ENCODE measurements around the gene S100A3.

Gene S100A3

GRCh38 chr1:153506831-153507413, 42.1 kb downstream of the S100A3 start:
- no peak for TF ChIP-seq CTCF (IDR thresholded peaks at IDR 0.05; ENCODE audit: extremely low read depth, missing control alignments)
- no peak for DNase-seq (ENCODE audit: low spot score)

- no peak for DNase-seq (ENCODE audit: low spot score)
- no peak for TF ChIP-seq CTCF (IDR thresholded peaks at IDR 0.05; ENCODE audit: extremely low read depth, missing control alignments)
These were observed 42.7 kb downstream of the S100A3 start for GRCh38 chr1:153506386-153506785.

GRCh38 chr1:153505576-153505975, 43.5 kb downstream of the S100A3 start:
- DNase-seq (ENCODE audit: low spot score): no peak
- TF ChIP-seq CTCF (IDR thresholded peaks at IDR 0.05; ENCODE audit: extremely low read depth, missing control alignments): no peak

GRCh38 chr1:153503766-153504165, 45.3 kb downstream of the S100A3 start:
- DNase-seq (ENCODE audit: low spot score): no peak
- no peak for TF ChIP-seq CTCF (IDR thresholded peaks at IDR 0.05; ENCODE audit: extremely low read depth, missing control alignments)

GRCh38 chr1:153498746-153499145, 50.3 kb downstream of the S100A3 start:
- DNase-seq (ENCODE audit: low spot score): no peak
- TF ChIP-seq CTCF (IDR thresholded peaks at IDR 0.05; ENCODE audit: extremely low read depth, missing control alignments): no peak
